ENCODE data around the gene BOK. TPM values are rescaled to one million over a fixed set of nuclear protein-coding genes. Genes with fewer than 3 reads are reported as not detected.
"Not testable (repeated sequence)": the region's sequence is repeated elsewhere in the genome, so short reads cannot be mapped to it uniquely, and the experiment has no call there.

BOK gene
- total RNA-seq, 4 donors from 2014 or later, result 6.7 to 20.2 (median 15.5) TPM

DNA sequence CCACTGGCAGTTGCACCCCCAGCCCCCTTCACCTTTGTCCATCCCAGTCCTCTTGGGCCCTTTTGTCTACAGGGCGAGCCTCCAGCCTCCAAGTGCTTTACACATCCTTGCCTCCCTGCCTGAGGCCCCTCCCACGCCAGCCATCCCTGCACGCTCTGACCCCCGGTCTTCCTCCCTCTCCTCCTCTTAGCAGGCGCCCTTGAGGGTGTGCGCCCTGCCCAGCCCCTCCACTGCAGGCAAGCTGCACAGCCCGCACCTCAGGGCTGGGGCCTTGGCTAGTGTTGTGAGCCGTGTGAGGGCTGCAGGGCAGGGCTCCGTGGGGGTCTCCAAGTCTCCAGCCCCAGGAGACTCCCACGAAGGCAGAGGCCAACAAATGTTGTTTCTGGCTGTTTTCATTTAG, 6.9 kb downstream of the BOK start:
- DNase-seq, result no peak
- H3K27ac ChIP-seq, result no peak overlapping the region
- peaks cover 0 to 12% (median 0%) of the 10 kb centered on the region in 4 donors for H3K4me1 ChIP-seq
- no peak overlapping the region for H3K4me3 ChIP-seq
- H3K9me3 ChIP-seq, result no peaks in the 10 kb centered on the region
- no peaks in the 10 kb centered on the region for H3K27me3 ChIP-seq
- TF ChIP-seq, protein P1, sequence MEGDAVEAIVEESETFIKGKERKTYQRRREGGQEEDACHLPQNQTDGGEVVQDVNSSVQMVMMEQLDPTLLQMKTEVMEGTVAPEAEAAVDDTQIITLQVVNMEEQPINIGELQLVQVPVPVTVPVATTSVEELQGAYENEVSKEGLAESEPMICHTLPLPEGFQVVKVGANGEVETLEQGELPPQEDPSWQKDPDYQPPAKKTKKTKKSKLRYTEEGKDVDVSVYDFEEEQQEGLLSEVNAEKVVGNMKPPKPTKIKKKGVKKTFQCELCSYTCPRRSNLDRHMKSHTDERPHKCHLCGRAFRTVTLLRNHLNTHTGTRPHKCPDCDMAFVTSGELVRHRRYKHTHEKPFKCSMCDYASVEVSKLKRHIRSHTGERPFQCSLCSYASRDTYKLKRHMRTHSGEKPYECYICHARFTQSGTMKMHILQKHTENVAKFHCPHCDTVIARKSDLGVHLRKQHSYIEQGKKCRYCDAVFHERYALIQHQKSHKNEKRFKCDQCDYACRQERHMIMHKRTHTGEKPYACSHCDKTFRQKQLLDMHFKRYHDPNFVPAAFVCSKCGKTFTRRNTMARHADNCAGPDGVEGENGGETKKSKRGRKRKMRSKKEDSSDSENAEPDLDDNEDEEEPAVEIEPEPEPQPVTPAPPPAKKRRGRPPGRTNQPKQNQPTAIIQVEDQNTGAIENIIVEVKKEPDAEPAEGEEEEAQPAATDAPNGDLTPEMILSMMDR (IDR thresholded peaks at IDR 0.05), result no peak
- no peak for TF ChIP-seq POLR2A (IDR thresholded peaks at IDR 0.05)
- H3K36me3 ChIP-seq, result no peaks in the 10 kb centered on the region

DNA sequence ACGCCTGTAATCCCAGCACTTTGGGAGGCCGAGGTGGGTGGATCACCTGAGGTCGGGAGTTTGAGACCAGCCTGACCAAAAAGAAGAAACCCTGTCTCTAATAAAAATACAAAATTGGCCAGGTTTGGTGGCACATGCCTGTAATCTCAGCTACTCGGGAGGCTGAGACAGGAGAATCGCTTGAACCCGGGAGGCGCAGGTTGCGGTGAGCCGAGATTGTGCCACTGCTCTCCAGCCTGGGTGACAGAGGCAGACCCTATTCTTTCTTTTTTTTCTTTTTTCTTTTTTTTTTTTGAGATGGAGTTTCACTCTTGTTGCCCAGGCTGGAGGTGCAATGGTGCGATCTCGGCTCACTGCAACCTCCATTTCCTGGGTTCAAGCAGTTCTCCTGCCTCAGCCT, 7.5 kb downstream of the BOK start:
- not testable (repeated sequence) for H3K4me1 ChIP-seq, H3K27me3 ChIP-seq, H3K4me3 ChIP-seq, DNase-seq, H3K36me3 ChIP-seq, H3K27ac ChIP-seq, H3K9me3 ChIP-seq

DNA sequence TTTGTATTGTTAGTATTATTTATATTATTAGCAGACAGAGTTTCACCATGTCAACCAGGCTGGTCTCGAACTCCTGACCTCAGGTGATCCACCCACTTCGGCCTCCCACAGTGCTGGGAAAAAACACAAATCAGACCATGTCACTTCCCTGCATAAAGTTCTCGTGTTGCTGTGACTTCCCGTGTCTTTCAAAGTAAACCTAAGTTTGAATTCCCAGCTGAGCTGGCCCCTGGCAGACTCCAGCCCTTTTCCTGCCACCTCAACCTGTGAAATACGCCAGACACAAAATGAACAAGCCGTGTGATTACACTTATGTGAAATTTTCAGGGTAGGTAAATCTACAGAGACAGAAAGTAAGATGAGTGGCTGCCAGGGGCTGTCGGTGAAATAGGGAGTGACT, 7.9 kb downstream of the BOK start:
- Histone ChIP-seq H3K36me3 (no peaks in the 10 kb centered on the region), H3K27ac (no peak overlapping the region), H3K27me3 (no peaks in the 10 kb centered on the region), H3K4me3 (no peak overlapping the region), H3K4me1 (peaks cover 0 to 4% (median 0%) of the 10 kb centered on the region in 4 donors), H3K9me3 (no peaks in the 10 kb centered on the region)
- no peak for TF ChIP-seq POLR2A (IDR thresholded peaks at IDR 0.05)
- TF ChIP-seq, protein P1 (IDR thresholded peaks at IDR 0.05), result no peak
- DNase-seq, result no peak

DNA sequence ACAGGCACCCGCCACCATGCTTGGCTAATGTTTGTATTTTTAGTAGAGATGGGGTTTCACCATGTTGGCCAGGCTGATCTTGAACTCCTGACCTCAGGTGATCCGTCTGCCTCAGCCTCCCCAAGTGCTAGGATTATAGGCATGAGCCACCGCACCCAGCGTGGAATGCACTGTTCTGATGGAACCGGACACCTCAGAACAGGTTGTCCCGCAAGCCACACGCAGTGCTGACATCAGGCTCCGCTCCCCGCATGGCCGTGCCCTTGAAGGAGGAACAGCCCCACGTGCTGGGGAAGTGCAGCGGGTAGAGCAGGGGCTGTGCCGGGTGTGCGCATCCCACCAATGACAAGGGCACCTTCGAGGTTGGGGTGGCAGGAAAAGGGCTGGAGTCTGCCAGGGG, 8.7 kb downstream of the BOK start:
- H3K27me3 ChIP-seq, H3K4me3 ChIP-seq, H3K9me3 ChIP-seq, DNase-seq, H3K27ac ChIP-seq, H3K36me3 ChIP-seq, H3K4me1 ChIP-seq: not testable (repeated sequence)

DNA sequence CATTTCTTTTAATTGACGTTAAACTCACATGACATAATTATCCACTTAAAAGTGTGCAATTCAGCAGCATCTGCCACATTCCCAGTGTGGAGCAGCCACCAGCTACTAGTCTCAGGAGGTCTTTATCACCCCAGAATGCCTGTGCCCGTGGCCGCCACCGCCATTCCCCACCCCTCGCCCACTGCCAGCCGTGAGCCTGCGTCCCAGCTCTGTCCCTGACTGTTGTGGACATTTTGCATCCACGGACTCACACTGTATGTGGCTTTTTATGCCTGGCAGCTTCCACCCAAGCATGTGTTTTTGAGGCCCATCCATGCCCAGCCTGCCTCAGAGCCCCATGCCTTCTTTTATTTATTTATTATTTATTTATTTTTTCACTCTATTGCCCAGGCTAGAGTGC, 9.2 kb downstream of the BOK start:
- TF ChIP-seq, protein P1 (IDR thresholded peaks at IDR 0.05), result no peak
- TF ChIP-seq POLR2A (IDR thresholded peaks at IDR 0.05), result no peak
- H3K4me3 ChIP-seq, result no peak overlapping the region
- no peaks in the 10 kb centered on the region for H3K9me3 ChIP-seq
- no peak overlapping the region for H3K27ac ChIP-seq
- H3K36me3 ChIP-seq, result peaks cover 0 to 5% (median 0%) of the 10 kb centered on the region in 3 donors
- DNase-seq, result no peak
- no peaks in the 10 kb centered on the region for H3K27me3 ChIP-seq
- H3K4me1 ChIP-seq, result no peaks in the 10 kb centered on the region

DNA sequence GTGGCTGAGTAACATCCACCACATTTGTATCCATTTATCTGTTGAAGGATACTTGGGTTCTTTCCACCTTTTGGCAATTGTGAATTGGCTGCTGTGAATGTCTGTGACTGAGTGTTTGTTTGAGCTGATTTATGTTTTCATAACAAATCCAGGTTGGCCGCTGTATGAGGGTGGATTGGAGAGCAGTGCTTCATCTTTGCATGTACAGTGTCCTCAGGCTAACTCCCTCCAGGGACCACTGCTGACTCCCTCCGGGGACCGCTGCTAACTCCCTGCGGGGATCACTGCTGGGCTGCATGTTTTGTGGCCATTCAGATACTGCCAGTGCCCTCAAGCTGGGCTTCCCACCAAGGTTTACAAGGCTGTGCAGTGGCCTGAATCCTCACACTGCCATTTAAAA, 10.2 kb downstream of the BOK start:
- DNase-seq, result no peak
- Histone ChIP-seq H3K27ac (no peak overlapping the region), H3K9me3 (no peaks in the 10 kb centered on the region), H3K4me3 (no peak overlapping the region), H3K36me3 (peaks cover 0 to 7% (median 0%) of the 10 kb centered on the region in 3 donors), H3K4me1 (no peaks in the 10 kb centered on the region), H3K27me3 (no peaks in the 10 kb centered on the region)
- TF ChIP-seq, protein P1 (IDR thresholded peaks at IDR 0.05), result no peak
- TF ChIP-seq POLR2A (IDR thresholded peaks at IDR 0.05), result no peak

DNA sequence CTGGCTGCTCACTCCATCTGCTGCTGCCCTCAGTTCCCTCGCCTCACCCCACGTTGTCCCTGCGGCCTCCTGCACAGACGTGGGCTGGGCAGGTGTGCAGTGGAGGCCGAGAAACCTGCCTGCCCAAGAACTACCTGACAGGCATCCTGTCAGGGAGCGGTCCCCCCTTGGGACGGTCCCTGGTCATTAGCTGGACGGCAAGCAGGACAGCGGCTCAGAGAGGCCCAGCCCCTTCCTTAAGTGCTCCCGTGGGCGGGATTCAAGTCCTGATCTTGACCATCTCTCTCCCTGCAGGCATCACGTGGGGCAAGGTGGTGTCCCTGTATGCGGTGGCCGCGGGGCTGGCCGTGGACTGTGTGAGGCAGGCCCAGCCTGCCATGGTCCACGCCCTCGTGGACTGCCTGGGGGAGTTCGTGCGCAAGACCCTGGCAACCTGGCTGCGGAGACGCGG, 11.3 kb downstream of the BOK start:
- no peak for DNase-seq
- H3K27ac ChIP-seq, result no peak overlapping the region
- no peaks in the 10 kb centered on the region for H3K4me1 ChIP-seq
- no peak for TF ChIP-seq POLR2A (IDR thresholded peaks at IDR 0.05)
- TF ChIP-seq, protein P1 (IDR thresholded peaks at IDR 0.05), result no peak
- no peaks in the 10 kb centered on the region for H3K9me3 ChIP-seq
- peaks cover 0 to 18% (median 0%) of the 10 kb centered on the region in 3 donors for H3K36me3 ChIP-seq
- no peak overlapping the region for H3K4me3 ChIP-seq
- no peaks in the 10 kb centered on the region for H3K27me3 ChIP-seq
